B cell (primary cell): ENCODE data around the gene AMPH. TPM values are rescaled to one million over a fixed set of nuclear protein-coding genes. Genes with fewer than 3 reads are reported as not detected.

Experiments used
- ATAC-seq: fragments of 200-7000 bp; cut with Tn5 transposase; one replicate; pipeline ENCODE4 v1.10.0; 2021; ENCODE audit warnings: low read depth, mild to moderate bottlenecking, moderate number of reproducible peaks, moderate library complexity
- CTCF ChIA-PET: fragments of 350-600 bp; sonication (Branson Sonifier 250); formaldehyde crosslinking; loops from one replicate; lab custom pipeline; 2021; ENCODE audit warnings: antibody characterized with exemption, inconsistent platforms; lab: Charles Lee
- POLR2A ChIA-PET: fragments of 350-600 bp; sonication (Branson Sonifier 250); formaldehyde crosslinking; loops from one replicate; lab custom pipeline; 2021; ENCODE audit warnings: antibody characterized with exemption; lab: Charles Lee
- DNase-seq: peaks from one replicate; pipeline ENCODE4 v3.0.0; 2013
- H2AFZ ChIP-seq: 2 replicates; pipeline ENCODE4 v1.6.1; 2012; ENCODE audit warnings: mild to moderate bottlenecking, low read depth, low read length; ENCODE audit not compliant: insufficient read depth, poor library complexity, severe bottlenecking
- H3K27ac ChIP-seq, 2 donors: 1 replicate in 1 of 2; 2 replicates in 1 of 2; pipeline ENCODE4 v1.5.1; 2012 to 2013; ENCODE audit warnings: low read length in 2 of 2, mild to moderate bottlenecking in 2 of 2, moderate library complexity in 1 of 2
- H3K27me3 ChIP-seq, 4 experiments: fragments of 200-600 bp in 1 of 4; sonication (generic) in 1 of 4; replicated peaks in 1 of 4; 1 replicate in 2 of 4; 2 replicates in 2 of 4; pipeline versions ENCODE4 v1.6.1 to v1.7.0; 2013 to 2016; ENCODE audit warnings: low read length in 3 of 4, mild to moderate bottlenecking in 2 of 4, mixed read lengths in 1 of 4, moderate library complexity in 1 of 4; ENCODE audit not compliant: insufficient read depth in 4 of 4, control insufficient read depth in 3 of 4; ENCODE audit errors: control extremely low read depth in 1 of 4
- H3K36me3 ChIP-seq, 2 experiments: replicated peaks in 1 of 2; 1 replicate in 1 of 2; 2 replicates in 1 of 2; pipeline versions ENCODE4 v1.6.1 to v1.7.1; 2013; ENCODE audit warnings: low read length in 1 of 2; ENCODE audit not compliant: insufficient read depth in 2 of 2, control insufficient read depth in 1 of 2; ENCODE audit errors: control extremely low read depth in 1 of 2, extremely low read depth in 1 of 2
- H3K4me1 ChIP-seq, 2 donors: fragments of 200-600 bp in 1 of 2; sonication (generic) in 1 of 2; 1 replicate in 1 of 2; 2 replicates in 1 of 2; pipeline versions ENCODE4 v1.5.1 to v1.6.1; 2013 to 2017; ENCODE audit warnings: low read length in 2 of 2; ENCODE audit not compliant: control insufficient read depth in 2 of 2, insufficient read depth in 2 of 2
- H3K4me2 ChIP-seq: replicated peaks from 2 replicates; pipeline ENCODE3; 2012; ENCODE audit warnings: mild to moderate bottlenecking, low read depth, low read length; ENCODE audit not compliant: poor library complexity, severe bottlenecking
- H3K4me3 ChIP-seq, 5 experiments: fragments of 200-600 bp in 1 of 5; sonication (generic) in 1 of 5; 1 replicate in 3 of 5; 2 replicates in 2 of 5; pipeline versions ENCODE4 v1.5.1 to v1.7.0; 2011 to 2016; ENCODE audit warnings: low read length in 4 of 5, mild to moderate bottlenecking in 4 of 5, low read depth in 2 of 5, control low read depth in 1 of 5, moderate library complexity in 1 of 5; ENCODE audit not compliant: insufficient read depth in 1 of 5; ENCODE audit errors: control extremely low read depth in 1 of 5, extremely low read depth in 1 of 5
- H3K79me2 ChIP-seq: fragments of 200-600 bp; sonication (generic); one replicate; pipeline ENCODE4 v1.6.0; 2016; ENCODE audit warnings: low read length; ENCODE audit not compliant: control insufficient read depth, insufficient read depth
- H3K9ac ChIP-seq: fragments of 200-600 bp; sonication (generic); 2 replicates; pipeline ENCODE4 v1.6.1; 2017; ENCODE audit warnings: mild to moderate bottlenecking, low read length, moderate library complexity
- H3K9me3 ChIP-seq, 3 donors: one replicate each; pipeline versions ENCODE4 v1.6.1 to v1.7.1; 2013; ENCODE audit warnings: low read length in 2 of 3; ENCODE audit not compliant: control insufficient read depth in 2 of 3, insufficient read depth in 1 of 3; ENCODE audit errors: control extremely low read depth in 1 of 3
- H4K20me1 ChIP-seq: 2 replicates; pipeline ENCODE4 v1.6.0; 2012; ENCODE audit warnings: mild to moderate bottlenecking, low read length; ENCODE audit not compliant: insufficient read depth, control insufficient read depth, poor library complexity, severe bottlenecking
- H3K27ac Mint-ChIP-seq: one replicate; pipeline ENCODE4 v1.8.0; 2021; ENCODE audit warnings: mixed read lengths
- H3K27me3 Mint-ChIP-seq: one replicate; pipeline ENCODE4 v1.8.0; 2021; ENCODE audit warnings: mixed read lengths
- H3K4me1 Mint-ChIP-seq: one replicate; pipeline ENCODE4 v1.8.0; 2021; ENCODE audit warnings: mixed read lengths
- H3K4me3 Mint-ChIP-seq: one replicate; pipeline ENCODE4 v1.8.0; 2021; ENCODE audit warnings: mixed read lengths
- H3K9me3 Mint-ChIP-seq: one replicate; pipeline ENCODE4 v1.8.0; 2022; ENCODE audit warnings: mixed read lengths; ENCODE audit not compliant: insufficient read depth
- EZH2 ChIP-seq: IDR thresholded peaks from 2 replicates; pipeline ENCODE4 v1.6.1; 2012; ENCODE audit warnings: borderline replicate concordance, low read depth, mild to moderate bottlenecking, moderate library complexity, low read length; ENCODE audit not compliant: insufficient read depth, poor library complexity, severe bottlenecking
- WGBS: methylation state at CpG from one replicate; pipeline ENCODE4 v1.1.5; 2013; ENCODE audit warnings: missing lambda C conversion rate; ENCODE audit not compliant: insufficient coverage; 5-methylcytosine and 5-hydroxymethylcytosine counted together
- intact Hi-C: fragments of 100-400 bp; cut with micrococcal nuclease; formaldehyde crosslinking; loops from one replicate; pipeline ENCODE4 v1.10.0; 2022
- polyA plus RNA-seq: library from polyadenylated mRNA; depleted of rRNA; stranded (reverse); fragments of >200 nt; gene quantifications from 2 replicates; pipeline ENCODE4 v1.2.3, GENCODE V29; 2012
- total RNA-seq, 2 donors: library from RNA; stranded (reverse); fragments of 120-200 nt in 1 of 2; gene quantifications; 1 replicate in 1 of 2; 2 replicates in 1 of 2; pipeline versions ENCODE4 v1.2.3 to v1.2.4, GENCODE V29; 2013 to 2022
- TF ChIP-seq, protein P1 (sequence below): fragments of 200-600 bp; IDR thresholded peaks from one replicate; pipeline ENCODE4 v1.8.0; 2022; ENCODE audit warnings: antibody characterized with exemption, mild to moderate bottlenecking

The AMPH gene
- total and polyA plus RNA-seq, 2 donors (not counting 1 experiment from before 2014, with no cell fraction given), result not detected

- intact Hi-C loops, result no loop called here
- Histone ChIP-seq H3K4me2 (no peak overlapping the region), H3K9me3 (peaks cover 0 to under 1% (median 0%) of the 10 kb centered on the region in 3 donors), H3K4me1 (no peaks in the 10 kb centered on the region), H3K27me3 (peaks cover 0 to 3% (median 0%) of the 10 kb centered on the region in 4 experiments), H4K20me1 (no peaks in the 10 kb centered on the region), H3K4me3 (no peak overlapping the region), H3K9ac (no peak overlapping the region), H3K79me2 (no peaks in the 10 kb centered on the region), H3K27ac (no peak overlapping the region), H2AFZ (no peak overlapping the region), H3K36me3 (no peaks in the 10 kb centered on the region)
- Mint-ChIP-seq H3K9me3 (no peaks in the 10 kb centered on the region), H3K4me1 (no peaks in the 10 kb centered on the region), H3K27me3 (peaks cover 27% of the 10 kb centered on the region), H3K4me3 (no peak overlapping the region), H3K27ac (no peak overlapping the region)
- ChIA-PET CTCF (interaction anchor here (0.6 to 8.9 kb wide), 3 partner anchors 254 to 741 kb away, joined by 4 to 116 read pairs (median 8); no protein-coding TSS in a partner anchor), POLR2A (no interaction called here)
- DNase-seq (no peak), ATAC-seq (no peak)
- 94% methylated on average over 34 of the region's 35 CpGs for whole genome bisulfite sequencing
- TF ChIP-seq, protein P1, sequence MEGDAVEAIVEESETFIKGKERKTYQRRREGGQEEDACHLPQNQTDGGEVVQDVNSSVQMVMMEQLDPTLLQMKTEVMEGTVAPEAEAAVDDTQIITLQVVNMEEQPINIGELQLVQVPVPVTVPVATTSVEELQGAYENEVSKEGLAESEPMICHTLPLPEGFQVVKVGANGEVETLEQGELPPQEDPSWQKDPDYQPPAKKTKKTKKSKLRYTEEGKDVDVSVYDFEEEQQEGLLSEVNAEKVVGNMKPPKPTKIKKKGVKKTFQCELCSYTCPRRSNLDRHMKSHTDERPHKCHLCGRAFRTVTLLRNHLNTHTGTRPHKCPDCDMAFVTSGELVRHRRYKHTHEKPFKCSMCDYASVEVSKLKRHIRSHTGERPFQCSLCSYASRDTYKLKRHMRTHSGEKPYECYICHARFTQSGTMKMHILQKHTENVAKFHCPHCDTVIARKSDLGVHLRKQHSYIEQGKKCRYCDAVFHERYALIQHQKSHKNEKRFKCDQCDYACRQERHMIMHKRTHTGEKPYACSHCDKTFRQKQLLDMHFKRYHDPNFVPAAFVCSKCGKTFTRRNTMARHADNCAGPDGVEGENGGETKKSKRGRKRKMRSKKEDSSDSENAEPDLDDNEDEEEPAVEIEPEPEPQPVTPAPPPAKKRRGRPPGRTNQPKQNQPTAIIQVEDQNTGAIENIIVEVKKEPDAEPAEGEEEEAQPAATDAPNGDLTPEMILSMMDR, result no peak
- TF ChIP-seq EZH2, result no peak
These were observed 24.9 kb upstream of the AMPH start for GRCh38 chr7:38655833-38656774.

DNA sequence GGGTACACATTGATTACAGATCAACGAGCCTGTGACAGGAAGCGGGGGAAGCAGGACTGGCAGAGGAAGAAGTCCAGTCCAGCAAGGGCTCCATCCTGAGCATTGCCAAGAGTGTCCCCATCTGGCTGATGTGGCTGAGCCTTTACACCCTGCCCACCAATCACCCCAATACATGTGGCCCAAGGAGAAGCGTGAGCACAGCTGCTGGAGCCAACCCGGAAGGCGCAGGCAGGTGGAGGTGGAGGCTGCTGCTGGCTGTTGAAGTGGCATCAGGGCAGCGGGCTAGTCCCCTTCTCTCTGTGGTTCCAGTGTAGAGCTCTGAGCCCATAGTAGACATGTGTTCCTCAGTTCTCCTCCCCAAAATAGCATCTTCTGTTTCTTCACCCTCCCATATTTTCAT is 6.8 kb upstream of the AMPH start:
- WGBS, result 80% methylated on average over 1 of the region's 6 CpGs

More for the DNA sequence above, 6.8 kb upstream of the AMPH start:
- no peak overlapping the region for H3K4me2 ChIP-seq
- Mint-ChIP-seq H3K4me1 (no peaks in the 10 kb centered on the region), H3K4me3 (no peak overlapping the region), H3K27me3 (peaks cover 31% of the 10 kb centered on the region), H3K9me3 (no peaks in the 10 kb centered on the region), H3K27ac (no peak overlapping the region)
- TF ChIP-seq EZH2, result no peak
- H2AFZ ChIP-seq, result no peak overlapping the region
- no peak overlapping the region for H3K4me3 ChIP-seq
- ChIA-PET CTCF (no interaction called here), POLR2A (no interaction called here)
- intact Hi-C loops, result no loop called here
- H3K9ac ChIP-seq, result no peak overlapping the region
- H3K79me2 ChIP-seq, result no peaks in the 10 kb centered on the region
- no peaks in the 10 kb centered on the region for H3K36me3 ChIP-seq
- DNase-seq, result no peak
- H3K27me3 ChIP-seq, result peaks cover 0 to 8% (median 0%) of the 10 kb centered on the region in 4 experiments
- H4K20me1 ChIP-seq, result no peaks in the 10 kb centered on the region
- no peaks in the 10 kb centered on the region for H3K4me1 ChIP-seq
- ATAC-seq, result no peak
- no peak overlapping the region for H3K27ac ChIP-seq
- H3K9me3 ChIP-seq, result no peaks in the 10 kb centered on the region
